DMS 273 (cell line): Measurements from ENCODE around the gene COTL1.

Experiments
- DNase-seq: peaks from one replicate; lab custom pipeline; 2025; ENCODE audit not compliant: unreplicated experiment; lab: John Stamatoyannopoulos, UW

The COTL1 gene

GRCh38 chr16:84614968-84615813 lies 2.7 kb downstream of the COTL1 start:
- peak; percentile 29 for DNase-seq

GRCh38 chr16:84614623-84614967 lies 3.3 kb downstream of the COTL1 start:
- DNase-seq = no peak

- DNase-seq = no peak
These were observed 3.8 kb downstream of the COTL1 start for GRCh38 chr16:84614073-84614459.

GRCh38 chr16:84613408-84614072 lies 4.3 kb downstream of the COTL1 start:
- no peak for DNase-seq

GRCh38 chr16:84612686-84613085 lies 5.2 kb downstream of the COTL1 start:
- no peak for DNase-seq

GRCh38 chr16:84611041-84611440 lies 6.8 kb downstream of the COTL1 start:
- DNase-seq = no peak

GRCh38 chr16:84610376-84610775 lies 7.5 kb downstream of the COTL1 start:
- no peak for DNase-seq

- no peak for DNase-seq
These were observed 8.2 kb downstream of the COTL1 start for GRCh38 chr16:84609563-84610177.

- DNase-seq = no peak
These were observed 9.6 kb downstream of the COTL1 start for GRCh38 chr16:84608282-84608681.

- no peak for DNase-seq
These were observed 10.2 kb downstream of the COTL1 start for GRCh38 chr16:84607694-84608093.

GRCh38 chr16:84607061-84607460 lies 10.8 kb downstream of the COTL1 start:
- DNase-seq = no peak

GRCh38 chr16:84606081-84606875 lies 11.6 kb downstream of the COTL1 start:
- DNase-seq = no peak

- DNase-seq = no peak
These were observed 12.5 kb downstream of the COTL1 start for GRCh38 chr16:84605339-84605848.

- DNase-seq = no peak
These were observed 13.3 kb downstream of the COTL1 start for GRCh38 chr16:84604477-84605013.

- DNase-seq = no peak
These were observed 13.9 kb downstream of the COTL1 start for GRCh38 chr16:84603940-84604339.

GRCh38 chr16:84603140-84603816 lies 14.6 kb downstream of the COTL1 start:
- DNase-seq = peak; percentile 40

GRCh38 chr16:84600343-84601229 lies 17.3 kb downstream of the COTL1 start:
- no peak for DNase-seq

GRCh38 chr16:84599521-84600202 lies 18.2 kb downstream of the COTL1 start:
- peak; percentile 88 for DNase-seq

- DNase-seq = no peak
These were observed 19.5 kb downstream of the COTL1 start for GRCh38 chr16:84598360-84598759.
